Colonic mucosa (tissue), 4 donors: ENCODE measurements around the gene CLDN16. TPM values are rescaled to one million over a fixed set of nuclear protein-coding genes. Genes with fewer than 3 reads are reported as not detected.

Experiments used
- DNase-seq: peaks from one replicate; pipeline ENCODE4 v3.0.0-alpha.2; 2020
- H3K27ac ChIP-seq: fragments of 200-600 bp; one replicate; pipeline ENCODE4 v1.8.0; 2021
- H3K27me3 ChIP-seq: fragments of 200-600 bp; one replicate; pipeline ENCODE4 v1.8.0; 2021
- H3K36me3 ChIP-seq: fragments of 200-600 bp; one replicate; pipeline ENCODE4 v1.8.0; 2021
- H3K4me1 ChIP-seq: fragments of 200-600 bp; one replicate; pipeline ENCODE4 v1.8.0; 2021; ENCODE audit warnings: mild to moderate bottlenecking
- H3K4me3 ChIP-seq: fragments of 200-600 bp; one replicate; pipeline ENCODE4 v1.8.0; 2021
- H3K9ac ChIP-seq, 2 donors: one replicate each; pipeline ENCODE4 v1.7.0; 2013; ENCODE audit warnings: control low read depth in 2 of 2, low read depth in 2 of 2, low read length in 2 of 2
- H3K9me3 ChIP-seq: fragments of 200-600 bp; one replicate; pipeline ENCODE4 v1.8.0; 2021
- intact Hi-C: fragments of 100-400 bp; cut with DNase I; formaldehyde crosslinking; loops from one replicate; pipeline ENCODE4 v1.14.1; 2022
- total RNA-seq, 2 donors: library from RNA; stranded (reverse); fragmentation: NEBNext Ultra II Directional in 1 of 2; extraction: Animal tissue kit (Norgen Biotek cat#: 25700) in 1 of 2; gene quantifications; one replicate each; pipeline ENCODE4 v1.2.1, GENCODE V29; 2021
- TF ChIP-seq, protein P1 (sequence below): fragments of 200-600 bp; IDR thresholded peaks from one replicate; pipeline ENCODE4 v1.8.0; 2022; ENCODE audit warnings: antibody characterized with exemption, mild to moderate bottlenecking
- donor health status: healthy.
- donor health status: DM: no; HTN: no; CAD: no.
- donor health status: DM: no; HTN: no; CAD: no.

The CLDN16 gene
- total RNA-seq, 2 donors from 2014 or later: not detected

GRCh38 chr3:190444006-190444405 lies 56.0 kb downstream of the CLDN16 start:
- H3K27me3 ChIP-seq: no peaks in the 10 kb centered on the region
- no peaks in the 10 kb centered on the region for H3K4me1 ChIP-seq
- intact Hi-C loops: no loop called here
- no peaks in the 10 kb centered on the region for H3K36me3 ChIP-seq
- no peaks in the 10 kb centered on the region for H3K9me3 ChIP-seq
- no peak overlapping the region for H3K27ac ChIP-seq
- no peak overlapping the region for H3K9ac ChIP-seq
- TF ChIP-seq, protein P1, sequence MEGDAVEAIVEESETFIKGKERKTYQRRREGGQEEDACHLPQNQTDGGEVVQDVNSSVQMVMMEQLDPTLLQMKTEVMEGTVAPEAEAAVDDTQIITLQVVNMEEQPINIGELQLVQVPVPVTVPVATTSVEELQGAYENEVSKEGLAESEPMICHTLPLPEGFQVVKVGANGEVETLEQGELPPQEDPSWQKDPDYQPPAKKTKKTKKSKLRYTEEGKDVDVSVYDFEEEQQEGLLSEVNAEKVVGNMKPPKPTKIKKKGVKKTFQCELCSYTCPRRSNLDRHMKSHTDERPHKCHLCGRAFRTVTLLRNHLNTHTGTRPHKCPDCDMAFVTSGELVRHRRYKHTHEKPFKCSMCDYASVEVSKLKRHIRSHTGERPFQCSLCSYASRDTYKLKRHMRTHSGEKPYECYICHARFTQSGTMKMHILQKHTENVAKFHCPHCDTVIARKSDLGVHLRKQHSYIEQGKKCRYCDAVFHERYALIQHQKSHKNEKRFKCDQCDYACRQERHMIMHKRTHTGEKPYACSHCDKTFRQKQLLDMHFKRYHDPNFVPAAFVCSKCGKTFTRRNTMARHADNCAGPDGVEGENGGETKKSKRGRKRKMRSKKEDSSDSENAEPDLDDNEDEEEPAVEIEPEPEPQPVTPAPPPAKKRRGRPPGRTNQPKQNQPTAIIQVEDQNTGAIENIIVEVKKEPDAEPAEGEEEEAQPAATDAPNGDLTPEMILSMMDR: no peak
- H3K4me3 ChIP-seq: no peak overlapping the region
- no peak for DNase-seq

DNA sequence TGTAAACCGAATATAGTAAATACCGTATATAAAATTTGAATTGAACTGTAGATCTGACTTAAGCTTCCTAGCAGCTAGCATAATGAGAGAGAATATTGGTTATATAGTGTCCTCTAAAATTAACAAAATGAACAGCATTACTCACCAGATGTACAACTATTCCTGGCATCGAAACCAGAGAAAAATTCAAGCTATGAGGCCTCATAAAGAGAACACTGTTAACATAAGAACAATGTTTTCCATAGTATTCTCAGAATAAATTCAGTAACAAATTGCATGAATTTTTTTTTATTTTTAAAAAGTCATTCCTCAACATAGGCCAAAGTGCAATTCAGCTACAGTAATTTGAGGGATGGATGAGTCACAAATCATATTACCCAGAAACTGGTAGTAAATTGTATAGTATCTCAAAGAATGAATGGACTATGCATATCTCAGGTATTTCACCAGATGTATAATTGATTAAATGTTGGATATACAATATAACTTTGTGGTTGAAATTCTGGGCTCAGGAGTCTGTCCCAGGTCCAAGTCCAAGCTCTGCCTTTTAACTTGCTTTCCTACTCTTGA lies 56.7 kb downstream of the CLDN16 start:
- intact Hi-C loops: no loop called here
- Histone ChIP-seq H3K9ac (no peak overlapping the region), H3K27ac (no peak overlapping the region), H3K27me3 (no peaks in the 10 kb centered on the region), H3K4me3 (no peak overlapping the region), H3K9me3 (no peaks in the 10 kb centered on the region), H3K36me3 (no peaks in the 10 kb centered on the region), H3K4me1 (no peaks in the 10 kb centered on the region)
- TF ChIP-seq, protein P1: no peak
- no peak for DNase-seq

DNA sequence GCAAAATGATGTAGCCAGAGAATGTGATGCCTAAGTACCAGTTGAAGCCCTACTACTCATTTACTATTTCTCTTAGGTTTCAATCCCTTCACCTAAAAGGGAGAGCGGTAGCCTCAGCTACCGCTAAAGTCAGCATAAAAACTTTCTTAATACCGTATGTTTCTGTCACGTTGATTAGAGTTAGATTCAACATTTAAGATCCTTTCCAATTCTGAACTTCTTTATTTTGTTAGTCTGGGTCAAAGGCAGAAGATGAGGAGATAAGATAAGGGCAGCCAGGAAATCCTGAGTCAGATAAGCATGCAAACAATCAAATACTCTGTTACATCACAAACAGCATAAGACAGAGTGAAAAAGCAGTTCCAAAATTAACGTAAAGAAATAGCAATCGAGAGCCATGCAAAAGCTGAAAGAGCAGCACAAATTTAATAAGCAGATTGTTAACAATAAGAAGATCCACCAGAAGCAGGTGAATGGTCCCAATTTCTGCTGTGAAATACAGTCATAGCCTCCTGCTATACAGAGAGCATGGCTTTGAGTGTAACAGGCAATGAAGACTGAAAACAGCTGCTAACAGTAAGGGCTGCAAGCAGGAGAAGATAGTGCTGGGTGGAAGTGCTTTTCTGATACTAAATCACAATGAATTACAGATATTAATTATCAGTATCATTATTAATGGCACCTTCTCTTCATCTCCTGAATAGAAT lies 58.8 kb downstream of the CLDN16 start:
- Histone ChIP-seq H3K4me1 (no peaks in the 10 kb centered on the region), H3K27me3 (no peaks in the 10 kb centered on the region), H3K9me3 (no peaks in the 10 kb centered on the region), H3K27ac (no peak overlapping the region), H3K36me3 (no peaks in the 10 kb centered on the region), H3K4me3 (no peak overlapping the region), H3K9ac (no peak overlapping the region)
- intact Hi-C loops: no loop called here
- no peak for DNase-seq
- TF ChIP-seq, protein P1: no peak

DNA sequence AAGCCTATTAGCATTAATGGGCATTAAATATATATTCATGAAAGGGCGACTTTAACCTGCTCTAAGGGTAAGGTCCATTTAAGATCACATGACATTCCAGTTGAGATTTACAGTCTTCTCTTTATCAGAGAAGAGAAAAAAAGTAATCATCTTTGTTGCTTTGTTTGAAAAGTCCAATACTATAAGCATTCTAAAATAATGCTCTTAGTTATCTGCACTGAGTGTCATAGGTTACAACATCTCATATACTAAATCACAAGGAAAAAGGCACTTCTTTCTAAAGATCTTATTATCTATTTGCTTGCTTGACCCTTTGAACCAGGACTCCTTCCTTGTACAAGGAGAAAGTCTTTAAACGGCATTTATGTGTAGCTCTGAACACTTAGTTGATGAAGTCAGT lies 60.3 kb downstream of the CLDN16 start:
- no peaks in the 10 kb centered on the region for H3K9me3 ChIP-seq
- H3K27me3 ChIP-seq: no peaks in the 10 kb centered on the region
- no peaks in the 10 kb centered on the region for H3K36me3 ChIP-seq
- no peak overlapping the region for H3K9ac ChIP-seq
- intact Hi-C loops: no loop called here
- H3K4me1 ChIP-seq: no peaks in the 10 kb centered on the region
- DNase-seq: no peak
- TF ChIP-seq, protein P1: no peak
- no peak overlapping the region for H3K4me3 ChIP-seq
- H3K27ac ChIP-seq: no peak overlapping the region

DNA sequence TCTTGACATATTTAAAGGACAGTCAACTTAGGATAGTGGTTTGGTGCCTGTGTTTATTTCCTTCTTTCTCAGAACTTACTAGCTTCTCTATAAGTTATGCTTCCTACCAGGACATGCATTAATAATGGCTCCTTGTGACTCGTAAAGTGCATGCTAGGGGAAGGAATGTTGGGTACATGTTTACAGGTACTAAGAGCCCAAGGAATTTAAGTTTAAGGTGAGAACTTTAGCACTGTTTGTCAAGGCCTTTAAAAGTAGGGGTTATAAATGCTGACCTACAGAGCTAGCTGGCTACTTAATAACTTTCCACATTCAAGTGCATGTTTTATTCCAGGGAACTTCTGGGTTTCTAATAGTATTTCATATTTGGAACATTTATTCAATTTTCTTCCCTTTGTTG lies 61.8 kb downstream of the CLDN16 start, which contains the start of gene TMEM207:
TSS of gene TMEM207 (minus strand) at position 101 of the 400 bp plus-strand sequence. CDS start at position 9, 92 bp downstream.
- no peak within 1 kb of the TSS for H3K27ac ChIP-seq
- TF ChIP-seq, protein P1: no peak
- intact Hi-C loops: no loop called here
- H3K4me3 ChIP-seq: no peak within 1 kb of the TSS
- DNase-seq: no peak
- no peaks in the 10 kb centered on the region for H3K27me3 ChIP-seq
- no peaks in the 10 kb centered on the region for H3K4me1 ChIP-seq
- no peak within 1 kb of the TSS for H3K9ac ChIP-seq
- H3K36me3 ChIP-seq: no peaks in the 10 kb centered on the region
- H3K9me3 ChIP-seq: no peaks in the 10 kb centered on the region
